ENCODE measurements around the gene CPT1A. TPM values are rescaled to one million over a fixed set of nuclear protein-coding genes. Genes with fewer than 3 reads are reported as not detected.

The CPT1A gene
- total RNA-seq, 1 experiment from 2014 or later, result 43.6 TPM

- Histone ChIP-seq H3K9me3 (no peaks in the 10 kb centered on the region), H3K36me3 (peaks cover 6% of the 10 kb centered on the region), H3K4me3 (no peak overlapping the region), H3K27me3 (no peaks in the 10 kb centered on the region)
- DNase-seq, result no peak
Observed at GRCh38 chr11:68821670-68822069, 20.0 kb downstream of the CPT1A start.

GRCh38 chr11:68819362-68819761 lies 22.4 kb downstream of the CPT1A start:
- Histone ChIP-seq H3K4me3 (no peak overlapping the region), H3K27me3 (no peaks in the 10 kb centered on the region), H3K9me3 (no peaks in the 10 kb centered on the region), H3K36me3 (peaks cover 16% of the 10 kb centered on the region)
- no peak for DNase-seq

GRCh38 chr11:68818181-68818580 lies 23.5 kb downstream of the CPT1A start:
- H3K36me3 ChIP-seq, result peaks cover 16% of the 10 kb centered on the region

GRCh38 chr11:68817554-68817953 lies 24.2 kb downstream of the CPT1A start:
- Histone ChIP-seq H3K27me3 (no peaks in the 10 kb centered on the region), H3K4me3 (no peak overlapping the region), H3K36me3 (peaks cover 11% of the 10 kb centered on the region), H3K9me3 (no peaks in the 10 kb centered on the region)
- DNase-seq, result no peak

More at GRCh38 chr11:68818181-68818580, 23.5 kb downstream of the CPT1A start:
- H3K4me3 ChIP-seq, result no peak overlapping the region
- no peak for DNase-seq
- no peaks in the 10 kb centered on the region for H3K27me3 ChIP-seq
- no peaks in the 10 kb centered on the region for H3K9me3 ChIP-seq

GRCh38 chr11:68816917-68817419 lies 24.7 kb downstream of the CPT1A start:
- peak; percentile 26 for DNase-seq
- no peaks in the 10 kb centered on the region for H3K27me3 ChIP-seq
- H3K9me3 ChIP-seq, result no peaks in the 10 kb centered on the region
- peaks cover 10% of the 10 kb centered on the region for H3K36me3 ChIP-seq
- H3K4me3 ChIP-seq, result no peak overlapping the region

GRCh38 chr11:68816251-68816776 lies 25.4 kb downstream of the CPT1A start:
- Histone ChIP-seq H3K27me3 (no peaks in the 10 kb centered on the region), H3K4me3 (no peak overlapping the region), H3K9me3 (no peaks in the 10 kb centered on the region), H3K36me3 (peaks cover 13% of the 10 kb centered on the region)
- DNase-seq, result no peak

DNA sequence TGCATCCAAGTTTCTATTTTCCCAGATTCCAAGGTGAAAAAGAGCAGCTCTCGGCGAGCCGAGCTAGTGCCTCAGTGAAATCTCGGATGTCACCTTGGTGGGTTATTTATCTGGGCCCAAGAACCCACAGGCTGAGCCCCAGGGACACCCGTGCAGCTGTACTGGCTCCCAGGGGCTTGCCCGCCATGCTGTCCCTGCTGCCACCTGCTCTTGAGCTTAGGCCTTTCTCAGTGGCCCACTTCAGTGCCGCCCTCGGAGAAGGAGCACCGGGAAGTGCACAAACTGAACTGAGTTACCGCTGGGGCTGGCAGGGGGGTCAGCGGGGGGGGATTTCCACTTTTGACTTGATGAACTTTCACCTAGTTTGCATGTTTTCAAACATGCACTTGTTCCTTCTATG lies 27.9 kb downstream of the CPT1A start:
- no peaks in the 10 kb centered on the region for H3K27me3 ChIP-seq
- no peaks in the 10 kb centered on the region for H3K9me3 ChIP-seq
- peaks cover 18% of the 10 kb centered on the region for H3K36me3 ChIP-seq
- DNase-seq, result no peak
- H3K4me3 ChIP-seq, result no peak overlapping the region

DNA sequence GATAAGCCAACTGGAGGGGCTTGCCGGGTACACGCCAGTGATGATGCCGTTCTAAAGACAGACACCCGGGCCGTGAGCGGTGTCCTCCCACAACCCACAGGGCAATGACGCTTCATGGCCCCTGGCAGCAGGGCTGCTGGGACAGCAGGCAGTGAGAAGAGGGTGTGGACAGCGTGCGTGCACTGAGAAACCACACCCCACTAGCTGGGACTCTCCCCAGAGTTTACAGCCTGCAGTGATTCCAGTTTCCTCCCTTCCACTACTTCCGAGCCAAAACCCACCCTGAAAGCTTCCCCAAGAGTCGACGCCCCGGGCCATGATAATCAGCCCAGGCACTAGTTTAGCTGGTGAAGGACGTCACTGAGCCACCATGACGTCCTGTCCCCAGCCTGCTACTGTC lies 29.2 kb downstream of the CPT1A start:
- Histone ChIP-seq H3K36me3 (peaks cover 25% of the 10 kb centered on the region), H3K27me3 (no peaks in the 10 kb centered on the region), H3K4me3 (no peak overlapping the region), H3K9me3 (no peaks in the 10 kb centered on the region)
- no peak for DNase-seq

DNA sequence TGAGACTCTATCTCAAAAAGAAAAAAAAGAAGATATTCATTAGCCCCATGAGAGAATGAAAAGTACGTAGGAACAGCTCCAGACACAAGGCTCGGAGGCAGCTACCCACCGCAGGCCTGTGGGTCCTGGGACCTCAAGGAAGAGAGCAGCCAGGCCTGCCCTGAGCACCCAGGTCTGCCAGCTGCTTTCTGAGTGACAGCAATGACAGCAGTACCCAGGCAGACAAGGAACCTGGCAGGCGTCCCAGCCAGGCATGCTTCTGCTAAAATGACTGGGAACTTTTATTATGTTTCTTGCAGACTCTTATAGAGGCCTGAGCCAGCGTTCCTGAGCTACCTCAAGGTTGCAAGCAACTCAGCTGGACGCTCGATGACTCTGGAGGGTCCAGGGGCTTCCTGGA lies 31.6 kb downstream of the CPT1A start:
- no peak overlapping the region for H3K4me3 ChIP-seq
- H3K36me3 ChIP-seq, result peaks cover 35% of the 10 kb centered on the region
- H3K9me3 ChIP-seq, result no peaks in the 10 kb centered on the region
- no peaks in the 10 kb centered on the region for H3K27me3 ChIP-seq
- DNase-seq, result no peak

- H3K9me3 ChIP-seq, result no peaks in the 10 kb centered on the region
- DNase-seq, result no peak
- peaks cover 34% of the 10 kb centered on the region for H3K36me3 ChIP-seq
- no peak overlapping the region for H3K4me3 ChIP-seq
- no peaks in the 10 kb centered on the region for H3K27me3 ChIP-seq
Observed at GRCh38 chr11:68809506-68809905, 32.2 kb downstream of the CPT1A start.

- Histone ChIP-seq H3K36me3 (peaks cover 32% of the 10 kb centered on the region), H3K27me3 (no peaks in the 10 kb centered on the region), H3K4me3 (no peak overlapping the region), H3K9me3 (no peaks in the 10 kb centered on the region)
- DNase-seq, result no peak
Observed at GRCh38 chr11:68808787-68809186, 32.9 kb downstream of the CPT1A start.

DNA sequence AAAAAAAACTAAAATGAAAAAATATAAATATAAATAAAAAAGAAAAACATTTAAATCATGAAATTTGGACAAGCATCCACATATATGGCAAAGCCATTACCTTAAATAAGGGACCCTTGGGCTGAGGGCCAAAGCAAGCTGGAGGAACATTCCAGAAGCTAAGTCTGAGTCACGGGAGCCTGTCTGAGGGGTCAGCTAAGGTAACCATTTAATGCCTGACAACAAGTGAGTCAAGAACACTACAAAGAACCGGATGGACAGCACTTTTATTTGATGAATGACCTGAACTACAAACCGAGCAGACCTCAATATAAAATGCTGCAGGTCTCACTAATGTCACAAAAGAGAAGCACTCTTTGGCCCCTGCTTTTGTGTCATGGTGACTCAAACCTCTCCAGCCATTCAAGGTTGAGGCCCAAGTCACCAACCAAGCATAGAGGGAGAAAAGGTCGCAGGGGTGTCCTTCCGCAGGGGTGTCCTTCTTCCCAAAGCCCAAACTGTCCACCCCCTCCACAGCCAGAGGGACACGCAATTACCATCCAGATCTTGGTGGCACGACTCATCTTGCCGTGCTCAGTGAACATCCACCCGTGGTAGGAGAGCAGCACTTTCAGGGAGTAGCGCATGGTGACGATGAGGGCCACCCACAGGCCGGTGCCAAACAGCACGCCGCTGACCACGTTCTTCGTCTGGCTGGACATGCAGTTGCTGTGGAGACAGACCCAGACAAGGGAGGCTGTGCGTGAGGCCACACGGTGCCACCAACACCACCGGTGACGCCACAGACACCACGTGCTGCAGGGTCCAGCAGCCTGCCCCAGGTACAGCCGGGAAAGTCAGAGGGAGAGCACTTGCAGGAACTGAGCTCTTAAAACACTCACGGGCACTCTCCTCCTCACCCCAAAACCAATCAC lies 34.5 kb downstream of the CPT1A start:
- DNase-seq, result peak; percentile 22
- Histone ChIP-seq H3K36me3 (peaks cover 37% of the 10 kb centered on the region), H3K9me3 (no peaks in the 10 kb centered on the region), H3K4me3 (no peak overlapping the region), H3K27me3 (no peaks in the 10 kb centered on the region)

GRCh38 chr11:68804786-68805185 lies 36.9 kb downstream of the CPT1A start:
- H3K27me3 ChIP-seq, result no peaks in the 10 kb centered on the region
- H3K4me3 ChIP-seq, result no peak overlapping the region
- no peaks in the 10 kb centered on the region for H3K9me3 ChIP-seq
- H3K36me3 ChIP-seq, result peaks cover 46% of the 10 kb centered on the region
- no peak for DNase-seq

DNA sequence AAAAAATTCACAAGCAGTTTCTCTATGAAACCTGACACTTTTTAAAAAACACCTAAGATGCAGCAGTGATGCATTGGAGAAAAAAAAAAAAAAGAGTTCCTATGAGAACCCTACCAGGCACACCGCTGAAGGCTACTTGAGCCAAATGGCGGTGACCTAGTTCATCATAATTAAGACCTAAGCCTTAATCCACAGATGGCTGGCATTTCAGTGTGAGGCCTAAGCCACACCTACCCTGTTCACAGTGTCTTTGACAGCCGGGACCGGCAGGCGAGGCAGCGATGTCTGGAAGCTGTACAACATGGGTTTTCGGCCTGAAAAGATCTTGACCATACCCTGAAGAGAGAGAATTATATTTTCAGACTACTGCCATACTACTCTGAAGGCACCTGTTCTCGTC lies 38.0 kb downstream of the CPT1A start:
- no peak for DNase-seq
- Histone ChIP-seq H3K27me3 (no peaks in the 10 kb centered on the region), H3K4me3 (no peak overlapping the region), H3K36me3 (peaks cover 52% of the 10 kb centered on the region), H3K9me3 (no peaks in the 10 kb centered on the region)

GRCh38 chr11:68798221-68798813 lies 43.4 kb downstream of the CPT1A start:
- H3K27me3 ChIP-seq, result no peaks in the 10 kb centered on the region
- DNase-seq, result no peak
- H3K9me3 ChIP-seq, result no peaks in the 10 kb centered on the region
- peaks cover 66% of the 10 kb centered on the region for H3K36me3 ChIP-seq
- H3K4me3 ChIP-seq, result no peak overlapping the region

- Histone ChIP-seq H3K36me3 (peaks cover 68% of the 10 kb centered on the region), H3K4me3 (no peak overlapping the region), H3K27me3 (no peaks in the 10 kb centered on the region), H3K9me3 (no peaks in the 10 kb centered on the region)
- DNase-seq, result no peak
Observed at GRCh38 chr11:68796801-68797200, 44.9 kb downstream of the CPT1A start.

DNA sequence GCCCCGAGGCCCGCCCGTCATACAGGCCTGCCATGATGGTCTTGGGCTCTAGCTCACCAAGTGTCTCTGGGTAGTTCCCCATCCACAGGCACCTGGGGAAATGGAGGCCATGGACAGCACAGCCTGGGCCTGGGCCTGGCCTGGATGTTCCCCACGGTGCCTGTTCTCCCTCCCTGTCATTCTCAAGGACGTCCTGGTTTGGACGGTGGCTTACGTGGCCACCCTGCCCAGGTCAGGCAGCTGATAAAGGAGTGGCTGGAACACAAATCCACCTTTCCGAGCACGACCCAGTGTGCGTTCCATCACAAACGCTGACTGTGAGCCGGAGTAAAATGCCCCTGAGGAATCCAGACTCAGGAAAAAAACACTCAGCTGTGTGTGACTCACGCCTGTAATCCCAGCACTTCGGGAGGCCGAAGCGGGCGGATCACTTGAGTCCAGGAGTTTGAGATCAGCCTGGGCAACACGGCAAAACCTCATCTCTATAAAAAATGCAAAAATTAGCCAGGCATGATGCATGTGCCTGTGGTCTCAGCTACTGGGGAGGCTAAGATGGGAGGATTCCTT lies 49.2 kb downstream of the CPT1A start:
- peak; percentile 37 for DNase-seq
- H3K9me3 ChIP-seq, result no peaks in the 10 kb centered on the region

More for the DNA sequence above, 49.2 kb downstream of the CPT1A start:
- Histone ChIP-seq H3K4me3 (no peak overlapping the region), H3K27me3 (no peaks in the 10 kb centered on the region), H3K36me3 (peaks cover 55% of the 10 kb centered on the region)
